Measurements from ENCODE around the gene TMEM185A.

DNA sequence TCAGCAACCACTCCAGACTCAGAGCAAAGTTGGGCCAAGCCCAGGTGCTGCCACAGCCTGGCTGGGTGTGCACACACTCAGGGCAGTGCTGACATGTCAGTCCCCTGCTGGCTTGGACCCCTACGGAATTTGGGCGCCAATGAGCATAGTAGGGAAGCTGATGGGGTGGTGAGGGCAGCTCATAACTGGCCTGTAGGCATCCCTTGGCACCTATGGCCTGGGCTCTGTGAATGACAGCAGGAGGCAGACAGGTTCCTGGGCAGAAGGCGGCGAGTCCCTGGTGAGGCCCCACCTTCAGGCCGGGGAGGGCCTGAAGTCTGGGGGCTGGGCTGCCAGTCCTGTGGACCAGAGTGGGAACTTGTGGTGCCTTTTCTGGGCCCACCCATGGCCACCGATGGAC, 15.9 kb upstream of the TMEM185A start:
- TF ChIP-seq, protein P1, sequence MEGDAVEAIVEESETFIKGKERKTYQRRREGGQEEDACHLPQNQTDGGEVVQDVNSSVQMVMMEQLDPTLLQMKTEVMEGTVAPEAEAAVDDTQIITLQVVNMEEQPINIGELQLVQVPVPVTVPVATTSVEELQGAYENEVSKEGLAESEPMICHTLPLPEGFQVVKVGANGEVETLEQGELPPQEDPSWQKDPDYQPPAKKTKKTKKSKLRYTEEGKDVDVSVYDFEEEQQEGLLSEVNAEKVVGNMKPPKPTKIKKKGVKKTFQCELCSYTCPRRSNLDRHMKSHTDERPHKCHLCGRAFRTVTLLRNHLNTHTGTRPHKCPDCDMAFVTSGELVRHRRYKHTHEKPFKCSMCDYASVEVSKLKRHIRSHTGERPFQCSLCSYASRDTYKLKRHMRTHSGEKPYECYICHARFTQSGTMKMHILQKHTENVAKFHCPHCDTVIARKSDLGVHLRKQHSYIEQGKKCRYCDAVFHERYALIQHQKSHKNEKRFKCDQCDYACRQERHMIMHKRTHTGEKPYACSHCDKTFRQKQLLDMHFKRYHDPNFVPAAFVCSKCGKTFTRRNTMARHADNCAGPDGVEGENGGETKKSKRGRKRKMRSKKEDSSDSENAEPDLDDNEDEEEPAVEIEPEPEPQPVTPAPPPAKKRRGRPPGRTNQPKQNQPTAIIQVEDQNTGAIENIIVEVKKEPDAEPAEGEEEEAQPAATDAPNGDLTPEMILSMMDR (IDR thresholded peaks at IDR 0.05; ENCODE audit: low read depth, low read length, missing input control) = no peak
- TF ChIP-seq TAF1 (conservative IDR thresholded peaks at IDR 0.05) = no peak
- no peak for TF ChIP-seq SP1 (IDR thresholded peaks at IDR 0.05)
- TF ChIP-seq RAD21 (IDR thresholded peaks at IDR 0.05) = no peak
- no peak for TF ChIP-seq NR2F2 (IDR thresholded peaks at IDR 0.05)
- TF ChIP-seq FOXA1 (IDR thresholded peaks at IDR 0.05) = no peak

Measured in liver (tissue), 3 donors.